K562 (cell line): Measurements from ENCODE around the gene PNPLA7. TPM values are rescaled to one million over a fixed set of nuclear protein-coding genes. Genes with fewer than 3 reads are reported as not detected.

Source experiments
- ATF4 ChIP-seq: fragments of 450-650 bp; formaldehyde crosslinking; IDR thresholded peaks from 2 replicates; pipeline ENCODE4 v1.4.0; 2022; ENCODE audit warnings: mild to moderate bottlenecking, moderate library complexity
- CREB1 ChIP-seq, 2 experiments: sonication (generic) in 1 of 2; formaldehyde crosslinking in 1 of 2; IDR thresholded peaks; 2 replicates each; pipeline versions ENCODE4 v1.6.1 to v1.8.0; 2012 to 2022; ENCODE audit warnings: inconsistent platforms in 1 of 2, mild to moderate bottlenecking in 1 of 2, missing genetic modification reagents in 1 of 2, moderate library complexity in 1 of 2
- FOXA3 ChIP-seq, 2 experiments: fragments of 450-650 bp in 1 of 2; sonication (generic) in 1 of 2; formaldehyde crosslinking; IDR thresholded peaks in 1 of 2; conservative IDR thresholded peaks in 1 of 2; 2 replicates each; pipeline versions ENCODE4 v1.4.0 to v1.8.0; 2020 to 2022; ENCODE audit warnings: mild to moderate bottlenecking in 2 of 2, missing genetic modification reagents in 1 of 2
- FOXM1 ChIP-seq, 2 experiments: fragments of 450-650 bp in 1 of 2; sonication (generic) in 1 of 2; formaldehyde crosslinking in 1 of 2; IDR thresholded peaks; 2 replicates each; pipeline versions ENCODE4 v1.6.1 to v1.9.0; 2017 to 2022; ENCODE audit warnings: low read depth in 2 of 2, mild to moderate bottlenecking in 2 of 2, missing genetic modification reagents in 1 of 2, moderate library complexity in 1 of 2
- HBP1 ChIP-seq: fragments of 450-650 bp; formaldehyde crosslinking; IDR thresholded peaks from 2 replicates; pipeline ENCODE4 v1.4.0; 2022; ENCODE audit warnings: missing genetic modification characterization
- HDAC8 ChIP-seq: fragments of 450-650 bp; IDR thresholded peaks from 2 replicates; pipeline ENCODE4 v1.6.1; 2016; ENCODE audit warnings: mild to moderate bottlenecking, missing genetic modification characterization, moderate library complexity, missing compliant biosample characterization
- REST ChIP-seq, 2 experiments: fragments of 450-650 bp; formaldehyde crosslinking in 1 of 2; IDR thresholded peaks; 2 replicates each; pipeline versions ENCODE4 v1.4.0 to v1.6.1; 2014 to 2020; ENCODE audit warnings: mild to moderate bottlenecking in 2 of 2, borderline replicate concordance in 1 of 2, low read depth in 1 of 2
- RHOXF2B ChIP-seq: fragments of 250-450 bp; sonication (Bioruptor Pico); conservative IDR thresholded peaks from 2 replicates; pipeline ENCODE4 v1.5.1; 2021
- ZBTB33 ChIP-seq: sonication (generic); formaldehyde crosslinking; IDR thresholded peaks from 2 replicates; pipeline ENCODE4 v1.8.1; 2023; ENCODE audit warnings: mild to moderate bottlenecking, missing genetic modification reagents
- ZFP1 ChIP-seq: fragments of 450-650 bp; formaldehyde crosslinking; IDR thresholded peaks from 2 replicates; pipeline ENCODE4 v1.4.0; 2020; ENCODE audit warnings: mild to moderate bottlenecking, mixed read lengths
- ZNF24 ChIP-seq: fragments of 450-650 bp; IDR thresholded peaks from 2 replicates; pipeline ENCODE4 v1.6.1; 2016
- ZNF785 ChIP-seq: fragments of 250-450 bp; sonication (Bioruptor Pico); IDR thresholded peaks from 2 replicates; pipeline ENCODE4 v1.4.0; 2020; ENCODE audit warnings: mild to moderate bottlenecking
- polyA plus RNA-seq, 8 experiments: library from polyadenylated mRNA; depleted of rRNA in 4 of 8; stranded (reverse) in 5 of 8; unstranded in 3 of 8; fragments of >200 nt; fragmentation: Nextera tagmentation in 2 of 8; fragmentation: Illumina TruSeq in 1 of 8; extraction: Ambion mirVana in 2 of 8; extraction: Trizol in 1 of 8; gene quantifications; 2 replicates each; pipeline versions ENCODE4 v1.2.1 to v1.2.3, GENCODE V29; 2011 to 2014; ENCODE audit warnings: inconsistent platforms in 1 of 8, missing spikeins in 1 of 8
- total RNA-seq, 7 experiments: library from RNA; depleted of rRNA in 6 of 7; stranded (reverse); fragments of >200 nt in 6 of 7; fragmentation: Illumina TruSeq in 2 of 7; extraction: Trizol in 2 of 7; gene quantifications; 2 replicates each; pipeline versions ENCODE4 v1.2.1 to v1.2.3, GENCODE V29; 2011 to 2021; ENCODE audit warnings: low replicate concordance in 1 of 7

The PNPLA7 gene
- total and polyA plus RNA-seq, 9 of the 15 experiments (the other 6 are each of a cell fraction or from before 2014, with no cell fraction given) = 0.01 to 0.85 (median 0.19) TPM; not detected in 1

- TF ChIP-seq FOXM1 (IDR thresholded peaks at IDR 0.05; ENCODE audit: low read depth) (no peak), FOXM1 (CRISPR knock-in tag; IDR thresholded peaks at IDR 0.05; ENCODE audit: low read depth) (no peak), ATF4 (no peak), ZNF785 (CRISPR knock-in tag) (no peak), ZBTB33 (CRISPR knock-in tag) (no peak), REST (IDR thresholded peaks at IDR 0.05; ENCODE audit: borderline replicate concordance) (peak; percentile 29; the same call in 1 of the 2 replicates), REST (CRISPR knock-in tag; IDR thresholded peaks at IDR 0.05; ENCODE audit: low read depth) (no peak), ZNF24 (no peak), HDAC8 (tag) (no peak), HBP1 (CRISPR knock-in tag) (0 out of 2 replicates have a peak, but pooled peaks have one; percentile 10), CREB1 (IDR thresholded peaks at IDR 0.05) (0 out of 2 replicates have a peak, but pooled peaks have one; percentile 16), CREB1 (CRISPR knock-in tag; IDR thresholded peaks at IDR 0.05) (peak; percentile 61; the same call in 1 of the 2 replicates), ZFP1 (CRISPR knock-in tag) (no peak), RHOXF2B (no peak), FOXA3 (CRISPR knock-in tag; conservative IDR thresholded peaks at IDR 0.05 in 1 of 2, IDR thresholded peaks at IDR 0.05 in 1 of 2) (no peak)
These were observed 58.3 kb downstream of the PNPLA7 start (continued) for GRCh38 chr9:137491735-137492432.
